HG03064 (cell line): ENCODE data around the gene DCHS1.

Experiments used
- ATAC-seq: cut with Tn5 transposase; IDR thresholded peaks from one replicate; pipeline ENCODE4 v1.9.1; 2021; ENCODE audit warnings: low read depth; ENCODE audit not compliant: unreplicated experiment

Gene DCHS1

GRCh38 chr11:6674219-6674597 lies 18.6 kb upstream of the DCHS1 start:
- ATAC-seq: no peak

GRCh38 chr11:6673523-6674218 lies 18.1 kb upstream of the DCHS1 start:
- ATAC-seq: no peak

GRCh38 chr11:6671991-6672390 lies 16.4 kb upstream of the DCHS1 start:
- ATAC-seq: no peak

- ATAC-seq: no peak
These were observed 14.7 kb upstream of the DCHS1 start for GRCh38 chr11:6670202-6670830.

GRCh38 chr11:6667733-6668374 lies 12.2 kb upstream of the DCHS1 start:
- ATAC-seq: no peak

GRCh38 chr11:6666302-6667183 lies 10.9 kb upstream of the DCHS1 start:
- no peak for ATAC-seq

- ATAC-seq: no peak
These were observed 8.9 kb upstream of the DCHS1 start for GRCh38 chr11:6664551-6664950.

GRCh38 chr11:6663794-6664469 lies 8.3 kb upstream of the DCHS1 start:
- ATAC-seq: no peak

GRCh38 chr11:6660712-6661111 lies 5.1 kb upstream of the DCHS1 start:
- peak; percentile 67 for ATAC-seq

- no peak for ATAC-seq
These were observed 3.0 kb upstream of the DCHS1 start for GRCh38 chr11:6658647-6659046.

GRCh38 chr11:6657346-6657745 lies 1.7 kb upstream of the DCHS1 start:
- ATAC-seq: no peak

- ATAC-seq: no peak
These were observed 1.3 kb upstream of the DCHS1 start for GRCh38 chr11:6656936-6657335.

GRCh38 chr11:6656584-6656915 lies 941 bp upstream of the DCHS1 start:
- ATAC-seq: no peak

- no peak for ATAC-seq
These were observed 404 bp downstream of the DCHS1 start for GRCh38 chr11:6655020-6655789.

GRCh38 chr11:6654281-6655019 lies 1.2 kb downstream of the DCHS1 start:
- ATAC-seq: no peak

GRCh38 chr11:6653656-6654055 lies 2.0 kb downstream of the DCHS1 start:
- no peak for ATAC-seq

GRCh38 chr11:6653097-6653496 lies 2.5 kb downstream of the DCHS1 start:
- ATAC-seq: no peak

- ATAC-seq: no peak
These were observed 3.4 kb downstream of the DCHS1 start for GRCh38 chr11:6652182-6652581.

- ATAC-seq: no peak
These were observed 4.6 kb downstream of the DCHS1 start for GRCh38 chr11:6650980-6651379.
